CMK (cell line): ENCODE measurements around the gene TTLL11.

ENCODE experiments used
- DNase-seq: peaks from one replicate; pipeline ENCODE4 v3.0.0-alpha.2; 2010; ENCODE audit warnings: low read depth

TTLL11 gene

DNA sequence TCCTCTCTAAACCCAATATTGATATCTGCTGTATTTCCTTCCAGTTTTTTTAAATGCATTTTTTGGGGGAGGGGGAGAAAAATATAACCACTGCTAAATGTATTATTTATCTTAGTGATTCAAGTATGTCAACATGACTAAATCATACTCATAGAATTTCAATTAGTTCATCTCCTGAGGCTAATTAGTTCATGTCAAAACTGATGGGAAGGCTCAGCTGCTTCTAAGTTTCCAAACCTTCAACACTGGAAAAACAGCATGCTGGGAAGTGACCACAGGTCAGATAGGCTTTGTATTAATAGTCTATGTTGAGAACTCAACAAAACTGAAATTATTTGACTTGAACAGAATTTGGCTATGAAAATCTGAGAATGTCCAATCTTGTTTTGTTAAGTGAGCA lies 118.7 kb downstream of the TTLL11 start:
- no peak for DNase-seq

DNA sequence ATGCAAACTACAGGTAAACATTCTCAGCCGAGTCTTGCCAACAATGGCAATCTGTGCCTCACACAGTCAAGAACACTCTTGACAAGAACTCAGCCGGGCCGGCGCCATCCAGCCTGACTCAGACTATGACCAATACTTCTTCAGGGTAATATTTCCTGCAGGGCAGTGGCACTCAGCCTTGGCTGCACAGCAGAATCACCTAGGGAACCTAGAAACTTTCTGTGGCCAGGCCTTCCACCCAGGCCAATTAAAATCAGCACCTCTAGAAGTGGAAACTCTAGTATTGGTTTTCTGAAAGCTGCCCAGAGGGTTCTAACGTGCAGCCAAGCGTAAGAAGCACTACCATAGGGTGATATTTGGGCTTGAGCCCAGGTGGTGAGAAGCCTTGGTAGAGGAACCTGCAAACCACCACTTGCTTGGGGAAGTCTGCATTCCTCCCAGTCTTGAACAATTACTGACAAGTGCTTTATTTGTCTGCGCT lies 120.6 kb downstream of the TTLL11 start:
- DNase-seq, result no peak

DNA sequence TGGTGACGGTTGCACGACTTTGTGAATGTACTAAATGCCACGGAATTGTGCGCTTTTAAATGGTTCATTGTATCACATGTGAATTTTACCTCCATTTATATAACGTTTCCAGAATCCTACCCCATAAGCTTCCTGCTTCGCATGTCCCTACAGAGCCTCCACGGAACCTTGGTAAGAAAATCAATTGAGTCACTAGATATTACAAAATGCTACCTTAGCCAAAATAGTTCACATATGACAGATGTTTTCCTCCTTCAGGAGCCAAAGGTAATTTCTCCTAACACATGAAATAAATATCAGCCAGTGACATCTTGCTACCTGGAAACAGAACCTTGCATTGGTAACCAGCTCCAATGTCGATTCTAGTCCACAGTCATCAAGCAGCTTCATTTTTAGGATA lies 125.1 kb downstream of the TTLL11 start:
- DNase-seq, result no peak

DNA sequence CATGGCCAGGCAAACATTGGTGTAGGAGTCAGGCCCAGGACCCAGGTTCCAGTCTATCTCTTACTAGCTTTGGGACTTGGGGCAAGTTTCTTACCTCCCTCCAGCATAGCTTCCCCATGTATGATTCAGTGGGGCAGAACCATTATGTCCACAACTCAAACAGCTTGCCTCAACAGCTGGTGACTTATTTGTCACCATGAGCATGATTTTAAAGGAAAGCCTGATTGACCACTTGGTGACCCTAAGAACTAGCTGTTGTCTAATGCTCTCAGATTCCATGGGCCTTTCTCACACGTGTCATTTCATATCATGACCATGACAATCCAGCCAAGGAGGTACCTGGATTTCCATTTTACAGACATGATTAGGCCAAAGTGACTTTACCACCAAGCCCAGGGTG lies 126.4 kb downstream of the TTLL11 start:
- DNase-seq, result no peak

DNA sequence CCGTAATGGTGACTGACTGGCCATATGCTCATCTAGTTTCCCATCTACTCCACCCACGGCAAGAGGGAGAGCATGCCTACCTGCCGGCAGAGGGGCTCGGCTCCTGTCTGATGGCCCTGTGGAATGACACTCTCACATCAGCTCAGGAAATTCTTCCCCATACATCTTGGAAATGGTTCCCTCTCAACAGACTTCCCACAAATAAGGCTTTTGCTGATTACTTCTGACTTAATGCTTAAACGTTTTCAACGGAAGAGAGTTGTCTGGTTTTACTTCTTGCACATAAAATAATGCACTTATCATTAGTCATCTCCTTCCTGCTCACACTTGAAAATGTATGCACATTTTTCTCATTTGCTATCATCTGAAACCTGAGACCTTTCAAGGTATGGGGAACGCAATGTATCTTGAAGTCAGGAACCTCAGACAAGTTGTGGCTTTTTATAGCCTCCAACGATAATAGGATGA lies 129.5 kb downstream of the TTLL11 start:
- no peak for DNase-seq

DNA sequence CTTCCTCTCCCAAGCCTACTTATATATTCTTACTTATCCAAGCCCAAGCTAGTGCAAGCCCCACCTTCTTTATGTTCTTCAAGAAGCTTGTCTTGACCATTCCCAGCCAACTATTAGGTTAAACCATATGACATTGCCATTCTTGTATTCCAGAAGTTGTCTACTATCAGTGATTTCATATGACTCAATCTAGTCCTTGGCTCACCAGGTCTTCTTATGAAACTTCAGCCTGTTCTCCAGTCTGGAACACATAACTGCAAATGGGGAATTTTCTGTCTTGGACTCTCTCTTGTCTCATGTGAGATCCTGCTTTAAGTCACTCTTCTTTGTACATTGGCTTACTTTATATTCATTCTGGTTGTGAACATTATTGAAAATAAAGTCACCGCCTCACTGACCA lies 130.7 kb downstream of the TTLL11 start:
- DNase-seq, result no peak

DNA sequence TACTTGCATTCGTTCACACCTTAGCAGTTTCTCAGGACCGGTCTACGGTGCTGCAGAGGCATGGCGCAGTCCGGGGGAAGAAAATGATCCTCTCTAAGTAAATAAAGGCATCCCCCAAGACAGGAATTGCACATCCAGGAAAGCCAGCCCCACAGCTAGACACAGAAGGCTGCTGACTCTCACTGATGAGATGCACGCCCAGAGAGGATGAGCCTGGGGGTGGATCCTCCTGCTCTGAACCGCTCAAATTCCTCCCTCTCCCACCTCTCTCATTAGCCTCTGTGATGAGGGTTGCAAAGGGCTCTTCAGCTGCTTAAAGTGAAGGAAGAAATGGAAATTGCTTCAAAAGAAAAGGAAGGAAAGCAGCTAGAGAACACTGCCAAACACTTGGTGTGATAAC lies 132.4 kb downstream of the TTLL11 start:
- DNase-seq, result no peak

DNA sequence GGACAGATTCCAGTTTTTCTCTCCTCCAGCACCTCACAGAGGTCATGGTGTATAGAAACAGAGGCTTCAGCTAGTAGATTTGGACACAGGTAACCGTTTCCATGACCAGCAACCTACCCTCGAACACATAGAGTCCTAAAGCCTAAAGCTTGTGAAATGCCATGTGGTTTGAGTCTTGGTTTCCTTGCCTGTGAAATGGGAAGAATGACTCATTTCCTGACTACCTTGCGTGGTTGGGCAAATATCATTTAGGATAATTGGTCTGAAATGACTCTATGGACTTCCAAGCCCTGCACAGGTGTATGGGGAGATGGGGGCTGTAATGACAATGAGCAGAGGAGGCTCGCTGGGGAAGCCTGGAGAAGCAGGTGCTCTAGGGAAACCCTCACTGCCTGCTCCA lies 134.6 kb downstream of the TTLL11 start:
- no peak for DNase-seq

DNA sequence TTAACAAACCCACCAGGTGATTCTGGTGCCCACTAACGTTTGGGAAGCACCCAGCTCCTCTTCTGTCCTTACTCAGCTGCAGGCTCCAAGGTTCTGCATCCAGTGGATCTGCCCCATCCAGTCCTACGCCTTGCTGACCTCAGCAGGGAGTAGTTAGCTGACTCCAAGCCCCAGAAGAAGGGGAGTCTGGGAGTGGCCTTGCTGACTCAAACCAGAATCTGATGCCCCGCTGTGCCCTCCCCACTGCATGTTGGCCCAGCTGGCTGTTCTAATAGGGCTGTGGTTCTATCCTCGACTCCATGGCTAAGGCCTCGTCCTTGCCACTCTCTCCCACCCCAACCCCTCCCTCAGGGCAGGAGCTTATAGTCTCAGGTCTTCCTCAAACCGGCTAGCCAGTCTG lies 136.3 kb downstream of the TTLL11 start:
- DNase-seq, result no peak

DNA sequence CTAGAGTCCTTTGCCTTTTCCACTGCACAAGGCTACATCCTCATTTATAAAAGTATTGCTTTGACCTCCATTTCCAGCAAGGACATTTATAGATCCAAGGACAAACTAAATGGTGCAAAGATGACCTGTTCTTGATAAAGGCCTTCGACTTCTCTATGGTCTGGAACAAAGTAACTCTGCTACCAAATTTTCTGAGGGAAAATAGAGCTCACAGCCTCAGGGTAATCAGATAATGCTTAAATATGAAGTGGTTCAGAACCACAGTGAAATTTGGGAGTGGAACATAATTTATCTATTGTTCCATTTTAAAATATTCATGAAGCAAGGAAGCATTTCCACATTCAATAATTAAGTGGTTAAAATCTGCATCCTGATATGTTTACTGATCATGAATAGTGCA lies 137.5 kb downstream of the TTLL11 start:
- DNase-seq, result no peak

DNA sequence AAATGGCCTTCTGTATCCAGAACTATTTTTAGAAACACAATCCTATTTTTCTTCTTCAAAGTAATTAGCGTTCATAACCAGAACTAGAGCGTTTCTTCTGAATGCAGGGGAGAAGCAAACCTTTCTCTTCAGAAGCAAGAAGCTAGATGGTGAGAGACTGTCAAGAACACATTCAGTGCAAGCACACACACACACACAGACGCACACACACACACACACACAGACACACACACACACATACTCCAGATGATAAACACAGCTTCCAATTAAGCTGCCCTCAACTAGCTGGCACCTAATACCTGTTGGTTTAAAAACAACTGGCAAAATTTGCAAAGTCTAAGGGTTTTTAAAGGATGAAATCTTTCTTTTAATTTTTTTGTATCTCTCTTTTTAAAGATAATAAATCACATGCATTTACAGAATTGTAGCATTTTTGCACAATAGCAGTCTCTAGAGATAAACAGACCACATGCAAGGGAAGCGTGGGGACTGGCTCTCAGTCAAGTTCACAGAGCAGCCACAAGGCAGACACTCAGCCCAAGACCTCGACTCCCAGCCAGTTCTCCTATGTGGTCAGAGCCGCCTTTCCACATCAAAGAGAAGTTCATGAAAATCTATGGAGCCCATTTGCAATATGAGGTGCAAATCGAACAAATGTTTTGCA lies 138.5 kb downstream of the TTLL11 start:
- no peak for DNase-seq

DNA sequence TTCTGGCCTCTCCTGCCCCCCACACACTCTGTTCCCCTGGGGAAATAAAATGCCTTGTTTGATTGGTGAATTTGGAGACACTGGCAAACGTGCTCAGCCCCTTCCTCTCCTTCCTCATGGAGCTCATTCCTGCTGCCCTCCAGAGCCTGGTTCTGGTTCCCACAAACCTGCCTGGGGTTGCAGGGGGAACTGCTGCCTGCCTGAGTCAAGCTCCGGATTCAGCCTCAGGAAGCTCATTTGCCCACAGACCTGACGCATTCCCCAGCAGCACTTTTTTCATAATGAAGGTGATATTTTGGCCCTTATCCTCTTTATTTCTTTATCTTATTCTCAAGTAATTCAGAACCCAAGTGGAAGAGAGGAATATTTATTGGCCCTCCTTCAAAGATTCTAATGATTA lies 140.5 kb downstream of the TTLL11 start:
- no peak for DNase-seq

DNA sequence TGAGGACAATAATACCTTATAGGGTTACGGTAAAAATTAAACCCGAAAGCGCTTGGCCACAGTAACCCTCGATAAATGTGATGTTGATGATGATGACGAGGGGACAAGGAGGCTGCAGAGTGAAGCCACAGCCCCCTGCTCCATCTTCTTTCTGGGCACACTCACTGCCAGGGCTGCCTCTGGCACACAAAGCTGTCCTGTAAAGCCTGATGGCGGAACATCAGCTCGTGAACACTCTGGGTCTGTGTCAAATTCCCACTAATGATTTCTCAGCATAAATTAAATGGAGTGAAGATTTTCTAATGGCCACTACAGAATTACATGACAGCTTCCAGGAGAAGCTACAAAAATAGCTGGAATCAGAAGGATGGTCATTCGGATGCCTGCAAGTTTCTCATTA lies 142.2 kb downstream of the TTLL11 start:
- no peak for DNase-seq

DNA sequence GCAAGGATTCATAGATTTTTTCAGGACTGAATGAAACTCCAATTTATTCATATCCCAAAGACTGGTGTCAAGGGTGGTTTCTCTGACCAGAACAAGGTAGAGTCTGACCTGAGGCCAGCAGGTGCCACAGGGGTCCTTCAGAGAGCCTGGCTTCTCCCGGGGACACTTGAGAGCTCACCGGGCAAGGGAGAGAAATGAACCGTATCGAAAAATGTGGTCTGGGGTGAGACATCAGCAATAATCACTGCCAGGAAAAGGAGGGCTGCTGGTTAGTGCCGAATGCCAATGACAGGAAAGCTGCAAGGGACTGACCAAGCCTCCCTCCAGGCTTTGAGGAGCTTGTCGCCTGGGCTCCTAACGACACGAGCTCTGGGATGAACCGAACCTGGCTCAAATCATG lies 142.7 kb downstream of the TTLL11 start:
- DNase-seq, result no peak

DNA sequence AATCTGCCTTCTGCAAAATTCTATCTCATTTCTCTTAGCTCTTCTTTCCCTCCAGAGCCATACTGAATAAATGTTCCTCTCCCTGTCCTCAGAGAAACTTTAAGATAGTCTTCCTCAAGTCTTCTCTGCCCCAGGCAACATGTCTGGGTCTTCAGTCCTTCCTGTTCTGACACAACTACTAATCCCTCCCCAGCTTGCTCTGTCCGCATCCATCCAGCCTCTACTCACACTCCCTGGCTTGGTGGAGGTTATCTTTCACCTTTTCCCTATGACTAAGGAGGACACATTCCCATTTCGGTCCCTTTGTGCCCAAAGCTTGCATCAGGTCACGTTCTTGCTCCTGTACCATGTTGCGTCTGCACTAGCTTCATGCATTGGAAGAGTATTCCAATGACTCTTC lies 143.3 kb downstream of the TTLL11 start:
- no peak for DNase-seq

DNA sequence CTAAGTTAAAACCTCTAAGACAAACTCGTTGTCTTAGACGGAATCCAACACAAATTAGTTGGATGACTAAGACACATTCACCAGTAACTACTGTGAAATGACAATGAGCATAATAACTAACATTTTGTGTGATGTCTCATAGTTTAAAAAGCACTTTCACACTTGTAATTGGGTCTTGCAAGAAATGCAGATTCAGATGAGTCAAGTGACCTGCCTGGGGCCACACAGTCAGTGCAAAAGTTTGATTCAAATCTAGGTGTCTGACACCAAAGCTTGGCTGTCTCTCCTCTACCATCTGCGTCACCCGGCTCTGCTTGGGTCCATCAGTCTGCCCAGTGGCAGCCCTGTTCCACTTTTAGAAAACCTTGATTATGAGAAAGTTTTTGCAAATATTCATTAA lies 143.7 kb downstream of the TTLL11 start:
- no peak for DNase-seq

DNA sequence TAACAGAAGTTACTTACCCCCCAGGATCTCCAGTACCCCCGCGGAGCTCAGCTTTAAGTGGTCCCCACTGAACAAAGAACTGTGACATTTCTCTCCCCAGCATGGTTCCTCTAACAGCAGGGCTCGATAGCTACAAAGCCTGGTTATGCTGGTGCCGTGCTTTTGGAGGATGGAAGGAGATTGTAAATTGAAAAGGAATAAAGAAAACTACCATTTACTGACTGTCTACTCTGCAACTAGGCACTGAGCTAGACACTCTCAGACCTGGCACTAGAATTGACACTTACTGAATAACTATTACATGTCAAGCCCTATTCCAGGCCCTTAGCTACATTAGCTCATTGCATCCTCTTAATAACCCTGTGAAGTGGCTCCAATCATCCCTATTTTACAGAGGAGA lies 145.3 kb downstream of the TTLL11 start:
- DNase-seq, result no peak

DNA sequence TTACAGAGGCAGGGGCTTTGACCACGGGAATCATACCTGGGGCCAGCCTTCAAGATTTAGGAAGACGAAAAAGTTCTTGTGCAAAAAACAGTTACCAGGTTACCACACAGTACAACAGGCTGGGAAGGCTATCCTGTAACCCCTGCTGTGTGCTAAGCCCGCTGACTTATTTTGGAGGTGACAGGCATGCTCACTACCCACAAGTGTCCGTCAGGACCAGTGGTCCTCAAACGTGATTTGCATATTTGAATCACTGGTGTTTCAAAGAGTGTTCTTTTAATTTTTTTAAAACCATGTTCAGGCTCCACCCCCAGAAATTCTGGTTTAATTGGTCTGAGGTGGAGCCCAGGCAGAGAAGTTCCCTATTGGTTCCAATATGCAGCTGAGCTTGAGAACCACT lies 146.6 kb downstream of the TTLL11 start:
- no peak for DNase-seq

DNA sequence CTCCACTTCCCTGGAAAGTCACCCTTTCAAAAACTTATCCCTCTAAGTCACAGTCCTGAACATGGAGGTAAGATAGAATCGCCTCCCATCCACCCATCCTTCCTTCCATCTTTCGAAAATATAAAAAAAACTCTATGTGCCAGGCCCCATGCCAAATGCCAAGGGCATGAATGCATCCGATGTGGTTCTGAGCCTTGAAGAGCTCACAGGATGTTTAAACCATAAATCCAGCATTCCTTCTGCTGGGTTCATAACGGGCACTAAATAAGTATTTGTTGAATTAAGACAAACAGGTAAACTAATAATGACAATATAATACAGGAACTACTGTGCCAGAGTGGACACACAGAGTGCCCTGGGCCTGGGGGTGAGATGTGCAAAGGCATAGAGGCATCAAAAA lies 147.3 kb downstream of the TTLL11 start:
- no peak for DNase-seq

DNA sequence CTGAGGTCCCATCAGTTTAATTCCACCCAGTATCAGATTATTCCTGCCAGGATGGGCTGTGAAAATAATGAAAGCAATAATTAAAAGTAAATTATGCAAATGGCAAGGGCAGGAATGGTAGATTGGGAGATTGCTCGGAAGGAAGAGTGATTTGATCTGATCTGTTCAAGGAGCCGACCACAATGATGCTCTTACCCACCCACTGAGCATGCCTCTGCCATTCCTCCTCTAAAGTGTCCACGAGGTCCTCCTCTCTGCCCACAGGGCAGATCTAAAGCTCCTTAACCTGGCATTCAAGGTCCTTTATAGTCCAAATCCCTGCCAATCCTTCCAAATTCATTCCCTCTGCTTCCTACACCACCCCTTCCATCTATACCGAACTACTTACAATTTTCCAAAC lies 147.8 kb downstream of the TTLL11 start:
- DNase-seq, result no peak

DNA sequence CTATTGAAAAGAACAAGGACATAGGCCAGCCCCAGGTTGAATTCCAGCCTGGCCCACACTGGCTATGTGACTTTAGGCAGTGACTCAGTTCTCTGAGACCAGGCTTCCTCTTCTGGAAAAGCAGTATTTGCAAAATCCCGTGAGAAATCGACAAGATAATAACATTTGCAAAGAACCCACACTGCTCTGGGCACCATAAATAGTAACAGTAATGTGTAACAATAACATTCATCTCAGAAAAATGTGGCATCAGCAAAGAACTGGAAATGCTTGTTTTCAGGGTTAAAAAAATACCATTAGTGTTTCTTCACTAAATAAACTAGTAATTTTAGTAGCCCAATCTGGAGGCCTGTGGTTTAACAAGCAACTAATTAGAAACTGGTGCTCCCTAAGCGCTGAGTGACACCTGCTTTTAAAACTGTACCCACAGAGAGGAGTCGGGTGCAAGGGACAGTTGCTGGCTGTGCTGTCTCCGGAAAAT lies 148.4 kb downstream of the TTLL11 start:
- no peak for DNase-seq

DNA sequence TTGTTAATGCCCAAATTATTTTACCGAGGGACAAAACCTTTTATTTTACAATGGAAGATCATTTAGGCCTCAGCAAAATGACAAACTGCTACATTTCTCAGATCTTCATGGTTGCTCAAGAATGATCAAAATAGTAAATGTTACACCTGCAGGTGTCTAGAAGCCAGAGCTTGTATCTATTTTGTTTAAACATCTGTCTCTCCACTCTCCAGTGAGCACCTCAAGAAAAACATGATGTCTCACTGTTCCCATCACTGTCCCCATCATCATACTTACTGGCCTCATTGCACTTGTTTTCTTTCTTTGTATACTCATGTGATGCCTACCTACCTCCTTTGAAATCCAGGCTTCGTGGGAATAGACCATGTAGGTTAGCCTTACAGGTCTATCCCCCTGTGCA lies 149.6 kb downstream of the TTLL11 start:
- no peak for DNase-seq

DNA sequence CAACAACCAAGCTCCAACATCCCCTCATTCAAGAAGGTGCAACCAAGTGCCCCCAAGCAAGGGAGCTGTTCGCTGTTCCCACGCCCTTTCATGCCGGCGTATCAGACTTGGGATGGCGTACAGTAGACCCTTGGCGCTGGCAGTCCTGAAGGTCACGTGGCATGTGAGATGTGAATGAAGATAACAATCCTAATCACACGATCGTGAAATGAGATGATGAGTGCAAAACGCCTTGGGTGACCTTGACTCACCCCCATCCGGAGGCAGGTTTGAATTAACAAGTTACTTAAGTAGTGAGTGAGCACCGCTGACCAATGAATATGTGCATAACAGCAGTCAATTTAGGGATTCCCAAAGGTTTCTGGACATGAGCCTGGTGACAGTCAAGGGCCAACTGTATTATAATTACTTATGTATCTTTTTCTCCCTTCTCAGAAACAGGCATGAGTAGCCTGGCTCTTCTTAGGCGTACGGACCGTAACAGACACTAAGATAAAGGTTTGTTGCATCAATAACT lies 150.2 kb downstream of the TTLL11 start:
- DNase-seq, result no peak

DNA sequence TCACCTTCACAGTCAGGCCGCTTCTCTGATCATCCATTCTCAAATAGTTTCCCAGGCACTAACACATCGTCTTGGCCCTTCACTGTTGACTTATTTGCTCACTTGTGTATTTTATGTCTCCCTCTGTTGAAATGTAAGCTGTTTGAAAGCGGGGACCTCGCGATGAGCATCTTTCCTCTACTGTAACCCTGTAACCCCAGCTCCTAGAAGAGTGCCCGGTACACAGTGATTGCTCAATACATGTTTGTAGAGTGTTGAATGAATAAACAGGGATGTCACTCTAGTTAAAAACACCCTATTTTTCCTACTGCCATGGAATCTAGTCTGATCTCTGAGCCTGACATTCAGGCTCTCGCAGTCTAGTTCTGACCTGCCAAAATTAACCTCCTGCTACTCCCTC lies 150.8 kb downstream of the TTLL11 start:
- DNase-seq, result no peak
